Measurements from ENCODE around the gene TIGD1.

Gene TIGD1

GRCh38 chr2:232525199-232525598 is 25.2 kb downstream of the TIGD1 start:
- Histone ChIP-seq H3K4me3 (ENCODE audit: low read depth, low read length) (no peak overlapping the region), H3K9me3 (no peaks in the 10 kb centered on the region), H3K36me3 (no peaks in the 10 kb centered on the region), H3K27me3 (peaks cover 21% of the 10 kb centered on the region), H3K4me1 (peaks cover 6% of the 10 kb centered on the region)
- no peak for DNase-seq
- no peak for TF ChIP-seq CTCF (IDR thresholded peaks at IDR 0.05; ENCODE audit: low read depth, low read length)

- Histone ChIP-seq H3K27me3 (peaks cover 21% of the 10 kb centered on the region), H3K9me3 (no peaks in the 10 kb centered on the region), H3K4me3 (ENCODE audit: low read depth, low read length) (no peak overlapping the region), H3K36me3 (no peaks in the 10 kb centered on the region), H3K4me1 (peaks cover 6% of the 10 kb centered on the region)
- no peak for TF ChIP-seq CTCF (IDR thresholded peaks at IDR 0.05; ENCODE audit: low read depth, low read length)
- no peak for DNase-seq
Measured at GRCh38 chr2:232524771-232525170, 25.6 kb downstream of the TIGD1 start.

GRCh38 chr2:232523682-232524597 is 26.4 kb downstream of the TIGD1 start:
- H3K36me3 ChIP-seq: no peaks in the 10 kb centered on the region
- H3K4me1 ChIP-seq: peaks cover 6% of the 10 kb centered on the region
- peak overlapping the region; percentile 48 for H3K4me3 ChIP-seq (ENCODE audit: low read depth, low read length)
- peak; percentile 80 for DNase-seq
- peak; percentile 61 for TF ChIP-seq CTCF (IDR thresholded peaks at IDR 0.05; ENCODE audit: low read depth, low read length)
- H3K27me3 ChIP-seq: peaks cover 21% of the 10 kb centered on the region
- no peaks in the 10 kb centered on the region for H3K9me3 ChIP-seq

- H3K27me3 ChIP-seq: peaks cover 21% of the 10 kb centered on the region
- peaks cover 6% of the 10 kb centered on the region for H3K4me1 ChIP-seq
- TF ChIP-seq CTCF (IDR thresholded peaks at IDR 0.05; ENCODE audit: low read depth, low read length): no peak
- H3K4me3 ChIP-seq (ENCODE audit: low read depth, low read length): no peak overlapping the region; the same call in 1 of the 2 replicates
- H3K9me3 ChIP-seq: no peaks in the 10 kb centered on the region
- no peaks in the 10 kb centered on the region for H3K36me3 ChIP-seq
- no peak for DNase-seq
Measured at GRCh38 chr2:232523402-232523681, 27.0 kb downstream of the TIGD1 start.

GRCh38 chr2:232522623-232523401 is 27.5 kb downstream of the TIGD1 start:
- H3K4me1 ChIP-seq: peaks cover 6% of the 10 kb centered on the region
- H3K36me3 ChIP-seq: no peaks in the 10 kb centered on the region
- no peak for TF ChIP-seq CTCF (IDR thresholded peaks at IDR 0.05; ENCODE audit: low read depth, low read length)
- no peak for DNase-seq
- no peak overlapping the region for H3K4me3 ChIP-seq (ENCODE audit: low read depth, low read length)
- H3K27me3 ChIP-seq: peaks cover 21% of the 10 kb centered on the region
- no peaks in the 10 kb centered on the region for H3K9me3 ChIP-seq
